D721Med (cell line): ENCODE measurements around the gene SKI.
"Not testable (repeated sequence)": the region's sequence is repeated elsewhere in the genome, so short reads cannot be mapped to it uniquely, and the experiment has no call there.

Source experiments
- DNase-seq: peaks from one replicate; pipeline ENCODE4 v3.0.0; 2011; ENCODE audit warnings: low spot score; ENCODE audit not compliant: insufficient read length
- FAIRE-seq: peaks from 2 replicates; lab custom pipeline; 2011; peaks lifted over from hg19 to GRCh38; lab: Jason Lieb, UNC
- CTCF ChIP-seq: IDR thresholded peaks from 2 replicates; pipeline ENCODE4 v1.5.1; 2012; ENCODE audit warnings: mild to moderate bottlenecking, control low read depth; ENCODE audit not compliant: insufficient read depth; ENCODE audit errors: missing control alignments

Gene SKI

GRCh38 chr1:2241820-2242219, 13.7 kb downstream of the SKI start:
- no peak for TF ChIP-seq CTCF
- no peak for DNase-seq
- no peak for FAIRE-seq

- no peak for DNase-seq
- TF ChIP-seq CTCF, result no peak
These were observed 15.0 kb downstream of the SKI start for GRCh38 chr1:2242814-2243725.

GRCh38 chr1:2247045-2247394, 18.9 kb downstream of the SKI start:
- FAIRE-seq, DNase-seq: not testable (repeated sequence)

More at GRCh38 chr1:2242814-2243725, 15.0 kb downstream of the SKI start:
- no peak for FAIRE-seq

GRCh38 chr1:2247760-2248126, 19.6 kb downstream of the SKI start:
- TF ChIP-seq CTCF, result no peak
- FAIRE-seq (no peak), DNase-seq (no peak)

- FAIRE-seq, result no peak
- no peak for DNase-seq
- no peak for TF ChIP-seq CTCF
These were observed 20.2 kb downstream of the SKI start for GRCh38 chr1:2248127-2248826.

- FAIRE-seq (no peak), DNase-seq (no peak)
- TF ChIP-seq CTCF, result no peak
These were observed 20.9 kb downstream of the SKI start for GRCh38 chr1:2248854-2249558.

GRCh38 chr1:2249559-2249906, 21.4 kb downstream of the SKI start:
- no peak for FAIRE-seq
- no peak for TF ChIP-seq CTCF
- no peak for DNase-seq
